Measurements from ENCODE around the gene NFS1.

DNA sequence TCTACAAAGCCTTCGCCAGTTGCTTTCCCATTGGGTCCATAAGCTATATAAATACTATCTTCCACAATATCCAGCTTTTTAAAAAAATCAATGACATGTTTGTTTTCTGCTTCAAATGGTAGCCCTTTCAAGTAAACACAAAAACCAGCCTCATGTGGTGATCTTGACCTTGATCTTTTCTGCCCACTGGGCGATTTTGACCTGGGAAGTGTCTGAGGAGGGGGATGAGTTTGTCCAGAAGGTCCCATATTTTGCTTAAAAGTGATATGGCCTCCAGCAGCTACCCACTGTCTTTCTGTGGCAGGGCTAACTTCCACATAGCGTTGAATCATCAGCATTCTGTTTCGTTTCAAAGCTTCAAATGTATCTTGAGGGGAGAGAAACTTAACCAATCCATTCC is 45.3 kb downstream of the NFS1 start:
- TF ChIP-seq, protein P1, sequence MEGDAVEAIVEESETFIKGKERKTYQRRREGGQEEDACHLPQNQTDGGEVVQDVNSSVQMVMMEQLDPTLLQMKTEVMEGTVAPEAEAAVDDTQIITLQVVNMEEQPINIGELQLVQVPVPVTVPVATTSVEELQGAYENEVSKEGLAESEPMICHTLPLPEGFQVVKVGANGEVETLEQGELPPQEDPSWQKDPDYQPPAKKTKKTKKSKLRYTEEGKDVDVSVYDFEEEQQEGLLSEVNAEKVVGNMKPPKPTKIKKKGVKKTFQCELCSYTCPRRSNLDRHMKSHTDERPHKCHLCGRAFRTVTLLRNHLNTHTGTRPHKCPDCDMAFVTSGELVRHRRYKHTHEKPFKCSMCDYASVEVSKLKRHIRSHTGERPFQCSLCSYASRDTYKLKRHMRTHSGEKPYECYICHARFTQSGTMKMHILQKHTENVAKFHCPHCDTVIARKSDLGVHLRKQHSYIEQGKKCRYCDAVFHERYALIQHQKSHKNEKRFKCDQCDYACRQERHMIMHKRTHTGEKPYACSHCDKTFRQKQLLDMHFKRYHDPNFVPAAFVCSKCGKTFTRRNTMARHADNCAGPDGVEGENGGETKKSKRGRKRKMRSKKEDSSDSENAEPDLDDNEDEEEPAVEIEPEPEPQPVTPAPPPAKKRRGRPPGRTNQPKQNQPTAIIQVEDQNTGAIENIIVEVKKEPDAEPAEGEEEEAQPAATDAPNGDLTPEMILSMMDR (IDR thresholded peaks at IDR 0.05), result no peak
- TF ChIP-seq ZFX (IDR thresholded peaks at IDR 0.05; ENCODE audit: borderline replicate concordance), result no peak

Measured in 22Rv1 (cell line).